GM18870 (cell line): Measurements from ENCODE around the gene CHST11.

Experiments used
- ATAC-seq: cut with Tn5 transposase; IDR thresholded peaks from one replicate; pipeline ENCODE4 v1.9.1; 2021; ENCODE audit warnings: moderate library complexity; ENCODE audit not compliant: unreplicated experiment

The CHST11 gene

GRCh38 chr12:104622928-104623327 lies 166.2 kb downstream of the CHST11 start:
- ATAC-seq, result no peak

DNA sequence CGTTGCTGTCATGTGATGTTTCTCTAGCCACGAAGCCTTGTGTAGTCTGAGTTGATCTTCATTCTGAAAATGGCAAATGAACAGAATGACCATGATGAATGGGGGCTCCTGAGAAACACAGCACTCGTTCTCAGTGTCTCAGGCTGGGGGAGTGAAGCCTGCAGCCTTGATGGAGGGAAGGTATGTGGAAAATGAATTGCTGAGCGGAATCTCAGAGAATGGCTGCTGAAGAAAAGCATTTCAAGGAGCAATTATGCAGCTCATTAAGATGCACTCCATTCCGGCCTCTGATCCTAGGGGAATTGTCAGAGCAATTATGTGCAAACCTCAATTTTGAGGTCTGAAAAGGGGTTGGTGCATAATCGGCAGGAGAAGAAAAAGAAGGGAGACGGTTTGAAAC lies 167.1 kb downstream of the CHST11 start:
- ATAC-seq, result no peak

- ATAC-seq, result no peak
Observed at GRCh38 chr12:104624529-104624928, 167.8 kb downstream of the CHST11 start.

DNA sequence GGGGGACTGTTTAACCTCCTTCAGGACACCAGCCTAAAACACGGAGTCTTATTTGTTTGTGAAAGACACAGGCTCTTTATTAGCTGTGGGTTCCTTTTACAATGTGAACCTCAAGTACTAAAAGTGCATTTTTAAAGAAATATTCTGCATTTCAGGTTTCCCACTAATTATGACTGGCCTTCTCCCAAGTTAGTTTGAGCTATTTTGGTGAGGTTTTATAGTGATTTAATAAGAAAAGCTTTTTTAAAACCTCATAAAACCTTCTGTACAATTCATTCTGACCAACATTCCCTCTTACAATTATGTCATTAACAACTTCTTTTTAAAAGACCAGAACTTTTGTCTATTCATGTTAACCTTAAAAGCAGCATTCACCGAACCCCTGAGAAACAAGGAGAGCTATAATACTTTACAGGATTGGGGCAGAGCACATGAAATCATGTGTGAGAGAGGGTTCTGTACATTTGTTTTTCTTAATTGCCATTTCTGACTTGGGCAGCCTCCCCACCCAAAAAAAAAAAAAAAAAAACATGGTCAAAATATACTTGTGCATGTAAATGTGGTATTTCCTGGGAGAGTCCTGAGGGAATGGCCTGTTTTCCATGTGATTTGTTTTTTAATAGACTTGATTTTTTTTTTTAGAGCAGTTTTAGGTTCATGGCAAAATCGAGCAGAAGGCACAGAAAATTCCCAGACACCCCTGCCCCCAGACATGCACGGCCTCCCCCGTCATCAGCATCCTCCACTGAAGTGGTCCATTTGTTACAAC lies 169.5 kb downstream of the CHST11 start:
- no peak for ATAC-seq

- no peak for ATAC-seq
Observed at GRCh38 chr12:104627231-104627989, 170.7 kb downstream of the CHST11 start.

GRCh38 chr12:104627990-104628830 lies 171.5 kb downstream of the CHST11 start:
- ATAC-seq, result no peak

GRCh38 chr12:104628831-104629135 lies 172.0 kb downstream of the CHST11 start:
- ATAC-seq, result no peak

DNA sequence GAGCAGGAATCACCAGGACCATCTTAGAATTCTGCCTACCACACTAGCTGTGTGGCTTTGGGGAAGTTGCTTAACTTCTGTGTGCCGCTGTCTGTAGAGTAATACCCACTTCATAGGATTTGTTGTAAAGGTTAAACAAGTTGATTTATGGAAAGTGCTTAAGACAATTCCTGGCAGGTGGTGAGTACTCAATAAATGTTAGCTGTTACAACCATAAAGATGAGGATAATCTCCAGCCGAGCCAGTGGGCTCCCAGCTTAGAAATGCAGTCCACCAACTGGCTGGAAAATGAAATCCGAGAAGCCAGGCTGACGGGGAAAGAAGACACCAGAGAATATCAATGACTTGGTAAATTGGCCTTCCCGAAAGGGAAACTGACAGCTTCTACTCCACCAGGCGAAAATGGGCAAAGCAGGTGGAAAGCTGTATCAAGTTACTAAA lies 173.5 kb downstream of the CHST11 start:
- ATAC-seq, result no peak

- ATAC-seq, result no peak
Observed at GRCh38 chr12:104631867-104632266, 175.1 kb downstream of the CHST11 start.

DNA sequence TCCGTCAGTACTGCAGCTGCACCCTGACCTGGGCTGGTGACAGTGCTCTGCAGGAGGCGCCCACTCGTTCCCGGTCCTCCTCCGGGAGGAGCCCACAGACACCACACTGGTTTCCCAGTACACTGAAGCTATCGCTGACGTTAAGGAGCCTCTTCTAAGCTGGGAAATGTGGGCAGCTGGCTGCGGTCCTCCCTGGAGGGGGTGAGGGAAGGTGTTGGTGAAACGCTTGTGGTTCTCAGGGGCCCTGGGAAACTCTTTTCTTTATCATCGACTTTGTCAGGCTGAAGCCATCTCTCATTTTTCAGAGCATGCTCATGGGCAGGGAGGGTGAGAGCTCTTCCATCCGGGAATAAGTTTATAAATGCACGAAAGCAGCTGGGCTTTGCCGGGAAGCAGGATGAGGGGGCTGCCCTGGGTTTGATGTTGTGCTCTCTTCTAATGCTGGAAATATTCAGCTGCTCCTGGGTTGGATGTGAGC lies 176.0 kb downstream of the CHST11 start:
- ATAC-seq, result no peak

GRCh38 chr12:104634044-104634443 lies 177.3 kb downstream of the CHST11 start:
- no peak for ATAC-seq

DNA sequence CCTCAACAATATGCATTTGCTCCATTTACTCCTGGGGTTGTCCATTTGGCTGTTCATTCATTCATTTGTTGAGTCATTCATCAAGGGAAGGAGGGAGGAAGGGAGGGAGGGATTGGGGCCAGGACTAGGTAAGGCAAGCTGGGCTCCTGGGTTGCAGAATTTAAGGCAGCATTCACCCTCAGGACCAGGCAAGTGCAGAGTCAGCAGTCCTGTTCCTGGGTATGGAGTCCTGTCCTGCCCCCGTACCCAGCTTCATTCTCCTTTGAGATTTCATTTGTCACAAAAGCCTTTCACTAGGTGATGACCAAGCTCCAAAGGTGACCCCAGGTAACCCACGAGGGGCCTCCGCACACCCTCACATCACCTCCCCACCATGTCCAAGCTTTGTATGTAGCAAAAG lies 178.1 kb downstream of the CHST11 start:
- no peak for ATAC-seq

- ATAC-seq, result no peak
Observed at GRCh38 chr12:104635607-104636343, 179.0 kb downstream of the CHST11 start.

DNA sequence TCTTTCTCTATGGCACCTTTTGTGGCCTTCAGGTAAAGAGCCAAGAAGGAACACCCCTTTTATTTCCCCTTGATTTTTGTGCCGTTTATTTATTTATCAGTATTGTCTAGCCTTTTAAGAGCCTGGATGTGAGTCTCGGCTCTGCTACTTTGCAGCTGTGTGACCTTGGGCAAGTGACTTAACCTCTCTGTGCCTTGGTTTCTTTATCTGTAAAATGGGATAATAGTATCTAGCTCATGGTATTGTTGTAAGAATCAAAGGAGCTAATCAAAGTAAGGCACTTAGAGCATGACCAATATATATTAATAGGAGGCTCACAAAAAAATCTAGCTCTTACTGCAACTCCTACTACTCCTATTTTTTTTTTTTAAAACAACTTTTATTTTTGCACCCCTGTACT lies 179.7 kb downstream of the CHST11 start:
- no peak for ATAC-seq

- no peak for ATAC-seq
Observed at GRCh38 chr12:104637604-104638003, 180.9 kb downstream of the CHST11 start.

GRCh38 chr12:104638218-104638850 lies 181.6 kb downstream of the CHST11 start:
- no peak for ATAC-seq

DNA sequence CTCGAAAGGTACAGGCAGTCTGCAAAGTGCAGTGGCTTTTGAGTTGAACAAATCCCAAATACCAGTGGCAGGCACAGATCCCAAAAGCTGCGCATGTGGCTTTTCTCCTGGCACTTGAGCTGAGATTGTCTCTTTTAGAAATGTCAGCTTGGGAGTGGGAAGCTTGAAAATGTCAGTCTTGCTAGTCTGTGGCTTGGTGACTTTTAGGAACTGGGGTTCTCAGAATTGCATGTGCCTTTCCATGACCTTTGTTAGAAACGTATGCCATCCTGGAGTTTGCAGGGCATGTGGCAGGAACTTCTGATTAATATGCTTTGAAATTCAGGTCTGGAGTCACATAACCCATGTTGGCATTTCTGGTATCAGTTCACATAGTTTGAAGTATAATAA lies 182.1 kb downstream of the CHST11 start:
- ATAC-seq, result no peak

GRCh38 chr12:104640956-104641355 lies 184.2 kb downstream of the CHST11 start:
- no peak for ATAC-seq

DNA sequence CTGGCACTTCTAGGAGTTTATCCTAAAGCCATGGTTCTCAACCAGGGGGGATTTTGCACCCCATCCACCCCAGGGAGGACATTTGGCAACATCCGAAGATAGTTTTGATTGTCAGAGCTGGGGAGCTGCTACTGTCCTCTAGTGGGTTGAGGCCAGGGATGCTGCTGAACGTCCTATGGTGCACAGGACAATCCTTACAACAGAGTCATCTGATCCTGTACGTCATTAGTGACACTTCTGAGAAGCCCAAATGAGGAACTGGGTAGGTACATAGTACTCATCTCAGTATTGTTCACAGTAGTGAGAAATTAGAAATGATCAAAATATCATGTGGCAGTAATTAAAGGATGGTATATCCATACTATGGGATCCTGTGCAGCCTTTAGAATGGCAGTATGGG lies 185.1 kb downstream of the CHST11 start:
- peak; percentile 93 for ATAC-seq

DNA sequence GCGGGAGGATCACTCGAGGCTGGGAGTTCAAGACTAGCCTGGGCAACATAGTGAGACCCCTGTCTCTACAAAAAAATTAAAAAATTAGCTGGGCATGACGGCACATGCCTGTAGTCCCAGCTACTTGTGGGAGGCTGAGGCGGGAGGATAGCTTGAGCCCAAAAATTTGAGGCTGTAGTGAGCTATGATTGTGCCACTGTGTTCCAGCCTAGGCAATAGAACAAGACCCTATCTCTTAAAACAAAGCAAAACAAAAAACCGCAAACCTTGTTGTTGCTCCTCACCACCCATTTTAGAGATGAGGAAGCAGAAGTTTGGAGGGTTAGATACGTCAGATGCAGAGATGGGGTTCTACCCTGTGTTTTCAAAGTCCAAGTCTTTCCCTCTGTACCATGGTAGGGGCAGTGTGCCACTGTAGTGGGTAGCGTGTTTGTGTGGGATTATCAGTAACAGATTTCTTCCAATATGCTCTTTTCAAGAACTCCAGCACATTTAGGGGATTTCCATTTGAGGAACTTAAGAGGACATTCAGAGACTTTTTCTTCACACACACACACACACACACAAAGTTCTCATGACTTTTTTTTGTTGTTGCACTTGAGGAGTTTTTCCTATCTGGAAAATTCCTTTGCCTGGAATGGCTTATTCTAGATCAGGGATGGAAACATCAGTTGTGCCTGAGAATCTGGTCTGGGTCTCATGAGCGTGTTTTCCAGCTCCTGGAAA lies 186.5 kb downstream of the CHST11 start:
- ATAC-seq, result no peak
